Measurements from ENCODE around the gene RAB27B.

Gene RAB27B

DNA sequence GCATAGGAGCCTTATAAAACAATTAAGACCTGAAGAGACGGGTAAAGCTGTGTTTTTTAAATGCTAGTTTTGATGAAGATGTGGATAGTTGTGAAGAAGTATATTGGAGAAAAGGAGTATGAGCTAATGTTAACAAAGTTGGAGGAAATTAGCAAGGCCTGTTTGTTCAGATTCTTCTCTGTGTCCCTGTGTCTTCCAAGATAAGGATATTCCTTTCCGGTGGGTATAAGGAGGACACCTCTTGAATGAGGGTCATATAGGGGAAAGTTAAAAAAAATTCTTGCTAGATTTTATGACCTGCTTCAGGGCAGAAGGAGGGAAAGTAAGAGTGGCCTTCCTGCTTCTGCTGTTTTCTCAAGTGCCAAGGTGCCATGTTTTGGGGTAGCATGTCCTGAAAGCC is 72.0 kb downstream of the RAB27B start:
- H3K27ac ChIP-seq (replicated peaks) = no peak overlapping the region
- no peaks in the 10 kb centered on the region for H3K27me3 ChIP-seq (ENCODE audit: insufficient read depth, poor library complexity, severe bottlenecking)

DNA sequence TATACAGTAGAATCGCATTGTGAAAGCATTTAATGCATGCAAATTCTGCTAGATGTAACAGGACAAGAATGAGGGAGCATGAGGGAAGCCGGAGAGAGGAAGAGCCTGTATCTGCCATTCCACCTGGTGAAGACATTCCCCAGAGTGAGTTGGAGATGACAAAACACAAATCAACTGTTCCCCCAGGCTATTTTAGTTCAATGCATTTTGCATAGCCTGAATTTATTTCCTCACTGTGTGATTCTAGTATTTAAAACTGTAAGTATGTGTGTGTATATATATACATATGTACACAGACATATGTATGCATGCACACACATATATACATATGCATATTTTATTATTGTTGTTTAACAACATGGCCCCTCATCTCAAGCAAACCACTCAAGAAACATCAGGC is 76.3 kb downstream of the RAB27B start:
- H3K27me3 ChIP-seq (ENCODE audit: insufficient read depth, poor library complexity, severe bottlenecking) = no peaks in the 10 kb centered on the region
- H3K27ac ChIP-seq (replicated peaks) = no peak overlapping the region
- no peak overlapping the region for H3K4me3 ChIP-seq (replicated peaks; ENCODE audit: insufficient read depth, low read length)
- TF ChIP-seq, protein P1, sequence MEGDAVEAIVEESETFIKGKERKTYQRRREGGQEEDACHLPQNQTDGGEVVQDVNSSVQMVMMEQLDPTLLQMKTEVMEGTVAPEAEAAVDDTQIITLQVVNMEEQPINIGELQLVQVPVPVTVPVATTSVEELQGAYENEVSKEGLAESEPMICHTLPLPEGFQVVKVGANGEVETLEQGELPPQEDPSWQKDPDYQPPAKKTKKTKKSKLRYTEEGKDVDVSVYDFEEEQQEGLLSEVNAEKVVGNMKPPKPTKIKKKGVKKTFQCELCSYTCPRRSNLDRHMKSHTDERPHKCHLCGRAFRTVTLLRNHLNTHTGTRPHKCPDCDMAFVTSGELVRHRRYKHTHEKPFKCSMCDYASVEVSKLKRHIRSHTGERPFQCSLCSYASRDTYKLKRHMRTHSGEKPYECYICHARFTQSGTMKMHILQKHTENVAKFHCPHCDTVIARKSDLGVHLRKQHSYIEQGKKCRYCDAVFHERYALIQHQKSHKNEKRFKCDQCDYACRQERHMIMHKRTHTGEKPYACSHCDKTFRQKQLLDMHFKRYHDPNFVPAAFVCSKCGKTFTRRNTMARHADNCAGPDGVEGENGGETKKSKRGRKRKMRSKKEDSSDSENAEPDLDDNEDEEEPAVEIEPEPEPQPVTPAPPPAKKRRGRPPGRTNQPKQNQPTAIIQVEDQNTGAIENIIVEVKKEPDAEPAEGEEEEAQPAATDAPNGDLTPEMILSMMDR (IDR thresholded peaks at IDR 0.05; ENCODE audit: insufficient read depth, low read length) = no peak
- TF ChIP-seq POLR2AphosphoS5 (IDR thresholded peaks at IDR 0.05; ENCODE audit: low read depth) (no peak), GABPA (IDR thresholded peaks at IDR 0.05; ENCODE audit: low read depth) (no peak), SPI1 (IDR thresholded peaks at IDR 0.05; ENCODE audit: borderline replicate concordance, low read depth) (no peak)
- TF ChIP-seq, protein P2, sequence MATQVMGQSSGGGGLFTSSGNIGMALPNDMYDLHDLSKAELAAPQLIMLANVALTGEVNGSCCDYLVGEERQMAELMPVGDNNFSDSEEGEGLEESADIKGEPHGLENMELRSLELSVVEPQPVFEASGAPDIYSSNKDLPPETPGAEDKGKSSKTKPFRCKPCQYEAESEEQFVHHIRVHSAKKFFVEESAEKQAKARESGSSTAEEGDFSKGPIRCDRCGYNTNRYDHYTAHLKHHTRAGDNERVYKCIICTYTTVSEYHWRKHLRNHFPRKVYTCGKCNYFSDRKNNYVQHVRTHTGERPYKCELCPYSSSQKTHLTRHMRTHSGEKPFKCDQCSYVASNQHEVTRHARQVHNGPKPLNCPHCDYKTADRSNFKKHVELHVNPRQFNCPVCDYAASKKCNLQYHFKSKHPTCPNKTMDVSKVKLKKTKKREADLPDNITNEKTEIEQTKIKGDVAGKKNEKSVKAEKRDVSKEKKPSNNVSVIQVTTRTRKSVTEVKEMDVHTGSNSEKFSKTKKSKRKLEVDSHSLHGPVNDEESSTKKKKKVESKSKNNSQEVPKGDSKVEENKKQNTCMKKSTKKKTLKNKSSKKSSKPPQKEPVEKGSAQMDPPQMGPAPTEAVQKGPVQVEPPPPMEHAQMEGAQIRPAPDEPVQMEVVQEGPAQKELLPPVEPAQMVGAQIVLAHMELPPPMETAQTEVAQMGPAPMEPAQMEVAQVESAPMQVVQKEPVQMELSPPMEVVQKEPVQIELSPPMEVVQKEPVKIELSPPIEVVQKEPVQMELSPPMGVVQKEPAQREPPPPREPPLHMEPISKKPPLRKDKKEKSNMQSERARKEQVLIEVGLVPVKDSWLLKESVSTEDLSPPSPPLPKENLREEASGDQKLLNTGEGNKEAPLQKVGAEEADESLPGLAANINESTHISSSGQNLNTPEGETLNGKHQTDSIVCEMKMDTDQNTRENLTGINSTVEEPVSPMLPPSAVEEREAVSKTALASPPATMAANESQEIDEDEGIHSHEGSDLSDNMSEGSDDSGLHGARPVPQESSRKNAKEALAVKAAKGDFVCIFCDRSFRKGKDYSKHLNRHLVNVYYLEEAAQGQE (IDR thresholded peaks at IDR 0.05; ENCODE audit: insufficient replicate concordance, low read depth) = no peak
- DNase-seq (ENCODE audit: low read depth in 1 of 2, low spot score in 1 of 2) = no peak

More for the DNA sequence above, 72.0 kb downstream of the RAB27B start:
- no peak overlapping the region for H3K4me3 ChIP-seq (replicated peaks; ENCODE audit: insufficient read depth, low read length)
- TF ChIP-seq, protein P2 (IDR thresholded peaks at IDR 0.05; ENCODE audit: insufficient replicate concordance, low read depth) = no peak
- DNase-seq (ENCODE audit: low read depth in 1 of 2, low spot score in 1 of 2) = no peak

DNA sequence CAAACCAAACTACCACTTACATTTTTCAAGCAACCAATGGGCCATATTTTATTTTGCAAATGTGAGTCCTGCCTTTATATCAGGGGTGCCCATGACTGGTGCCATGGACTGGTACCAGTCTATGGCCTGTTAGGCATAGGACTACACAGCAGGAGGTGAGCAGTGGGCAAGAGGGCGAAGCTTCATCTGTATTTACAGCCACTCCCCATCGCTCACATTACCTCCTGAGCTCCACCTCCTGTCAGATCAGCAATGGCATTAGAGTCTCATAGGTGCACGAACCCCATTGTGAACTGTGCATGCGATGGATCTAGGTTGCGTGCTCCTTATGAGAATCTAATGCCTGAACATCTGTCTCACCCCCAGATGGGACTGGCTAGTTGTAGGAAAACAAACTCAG is 77.4 kb downstream of the RAB27B start:
- Histone ChIP-seq H3K4me3 (replicated peaks; ENCODE audit: insufficient read depth, low read length) (no peak overlapping the region), H3K27ac (replicated peaks) (no peak overlapping the region), H3K27me3 (ENCODE audit: insufficient read depth, poor library complexity, severe bottlenecking) (no peaks in the 10 kb centered on the region)
- TF ChIP-seq, protein P1 (IDR thresholded peaks at IDR 0.05; ENCODE audit: insufficient read depth, low read length) = no peak
- TF ChIP-seq GABPA (IDR thresholded peaks at IDR 0.05; ENCODE audit: low read depth) = no peak
- TF ChIP-seq POLR2AphosphoS5 (IDR thresholded peaks at IDR 0.05; ENCODE audit: low read depth) = no peak
- no peak for TF ChIP-seq SPI1 (IDR thresholded peaks at IDR 0.05; ENCODE audit: borderline replicate concordance, low read depth)
- TF ChIP-seq, protein P2 (IDR thresholded peaks at IDR 0.05; ENCODE audit: insufficient replicate concordance, low read depth) = no peak
- DNase-seq (ENCODE audit: low read depth in 1 of 2, low spot score in 1 of 2) = no peak
